Right cardiac atrium (tissue), 5 donors: ENCODE data around the gene RCAN1. TPM values are rescaled to one million over a fixed set of nuclear protein-coding genes. Genes with fewer than 3 reads are reported as not detected.
"Not testable (repeated sequence)": the region's sequence is repeated elsewhere in the genome, so short reads cannot be mapped to it uniquely, and the experiment has no call there.

Source experiments
- ATAC-seq, 2 donors: fragments of 200-7000 bp; cut with Tn5 transposase; one replicate each; pipeline versions ENCODE4 v1.8.0 to v1.9.1; 2020; ENCODE audit warnings: moderate library complexity in 2 of 2, mild to moderate bottlenecking in 1 of 2
- DNase-seq, 3 donors: peaks; one replicate each; pipeline ENCODE4 v3.0.0-alpha.2; 2020
- H3K27ac ChIP-seq: one replicate; pipeline ENCODE4 v1.5.1; 2013; ENCODE audit warnings: mild to moderate bottlenecking, low read length, control low read depth, moderate library complexity
- H3K27me3 ChIP-seq: one replicate; pipeline ENCODE4 v1.6.1; 2013; ENCODE audit not compliant: control insufficient read depth, insufficient read depth
- H3K4me1 ChIP-seq: one replicate; pipeline ENCODE4 v1.6.1; 2013; ENCODE audit warnings: low read length; ENCODE audit not compliant: control insufficient read depth, insufficient read depth
- H3K4me3 ChIP-seq: one replicate; pipeline ENCODE4 v1.5.1; 2013; ENCODE audit warnings: low read length, control low read depth
- H3K9me3 ChIP-seq: one replicate; pipeline ENCODE4 v1.6.1; 2013; ENCODE audit warnings: low read length; ENCODE audit not compliant: control insufficient read depth
- WGBS: extraction: QIAGEN DNeasy Blood & Tissue Kit; methylation state at CpG from one replicate; pipeline ENCODE4 v1.1.7; 2013; 5-methylcytosine and 5-hydroxymethylcytosine counted together
- intact Hi-C, 4 donors: fragments of 100-400 bp; cut with DNase I; formaldehyde crosslinking; loops; one replicate each; pipeline versions ENCODE4 v1.11.0 to v1.14.0; 2022 to 2023
- polyA plus RNA-seq: library from polyadenylated mRNA; stranded (reverse); fragments of 200-250 nt; gene quantifications from one replicate; pipeline ENCODE4 v1.2.3, GENCODE V29; 2013
- total RNA-seq, 4 donors: library from RNA; stranded (reverse); fragmentation: NEBNext Ultra II Directional; extraction: Animal tissue kit (Norgen Biotek cat#: 25700); gene quantifications; one replicate each; pipeline ENCODE4 v1.2.1, GENCODE V29; 2021
- donor health status: healthy with polysubstance abuse.
- donor health status: DM: no; HTN: yes; CAD: no.
- donor health status: DM: no; HTN: no; CAD: no.
- donor health status: DM: no; HTN: yes; CAD: no; lungs with severe emphysema.
- donor health status: DM: yes; HTN: yes; CAD: no.

Gene RCAN1
- total and polyA plus RNA-seq, 5 donors = 26.7 to 39.7 (median 32.4) TPM

DNA sequence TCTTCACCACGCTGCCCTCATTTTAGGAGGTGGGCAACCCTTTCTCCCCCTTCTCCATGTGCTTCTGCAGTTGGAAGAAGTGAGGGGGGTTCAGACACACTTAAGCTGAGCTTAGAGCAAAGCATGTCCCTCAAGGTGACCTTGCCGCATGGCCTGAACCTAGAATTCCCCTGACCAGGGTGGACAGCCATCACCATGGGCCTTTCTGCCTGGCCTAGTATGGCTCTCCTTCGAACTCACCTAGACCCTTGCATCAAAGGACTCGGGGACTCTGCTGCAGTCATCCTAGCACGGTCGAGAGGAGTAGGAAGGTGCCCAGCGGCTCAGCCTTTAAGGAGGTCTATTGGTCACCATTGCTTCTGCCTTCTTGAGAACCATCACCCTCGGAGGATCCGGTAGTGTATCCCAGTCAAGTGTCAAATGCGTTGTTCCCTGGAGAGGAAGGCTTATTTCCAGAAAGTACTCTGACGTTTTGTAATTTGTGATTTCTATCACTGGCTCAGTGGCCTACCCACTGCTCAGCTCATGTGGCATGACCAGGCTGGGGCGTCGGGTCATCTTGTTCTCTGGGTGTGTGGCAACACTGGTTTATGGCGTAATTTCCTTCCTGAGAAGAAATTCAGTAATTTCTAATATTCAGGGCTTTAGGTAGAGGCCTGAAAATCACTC is 103.0 kb downstream of the RCAN1 start, which contains the start of gene KCNE1:
TSS of gene KCNE1 (minus strand) at position 424 of the 669 bp plus-strand sequence. CDS start 62,576 bp downstream, outside the sequence.
- Histone ChIP-seq H3K27ac (peak within 1 kb of the TSS; percentile 46), H3K9me3 (no peaks in the 10 kb centered on the region), H3K4me1 (peaks cover 3% of the 10 kb centered on the region), H3K27me3 (no peaks in the 10 kb centered on the region), H3K4me3 (no peak within 1 kb of the TSS)
- ATAC-seq = peak; percentile 26 to 61
- peak; percentile 54 to 70 (median 67) for DNase-seq
- intact Hi-C loops = no loop called here
- 85% methylated on average over 14 of the region's 14 CpGs for WGBS

- Histone ChIP-seq H3K27me3 (no peaks in the 10 kb centered on the region), H3K4me3 (no peak overlapping the region), H3K9me3 (no peaks in the 10 kb centered on the region), H3K4me1 (peaks cover 3% of the 10 kb centered on the region), H3K27ac (no peak overlapping the region)
- ATAC-seq (peak; percentile 23 to 54), DNase-seq (no peak)
- 71% methylated on average over 5 of the region's 5 CpGs for WGBS
- intact Hi-C loops = no loop called here
Observed at GRCh38 chr21:34511181-34511580, 103.7 kb downstream of the RCAN1 start.

GRCh38 chr21:34510148-34511142 is 104.5 kb downstream of the RCAN1 start:
- intact Hi-C loops = no loop called here
- no peaks in the 10 kb centered on the region for H3K27me3 ChIP-seq
- DNase-seq (peak; percentile 77 to 92 (median 91)), ATAC-seq (peak; percentile 85 to 87)
- no peak overlapping the region for H3K27ac ChIP-seq
- H3K4me3 ChIP-seq = no peak overlapping the region
- WGBS = 73% methylated on average over 15 of the region's 15 CpGs
- peaks cover 3% of the 10 kb centered on the region for H3K4me1 ChIP-seq
- H3K9me3 ChIP-seq = no peaks in the 10 kb centered on the region

DNA sequence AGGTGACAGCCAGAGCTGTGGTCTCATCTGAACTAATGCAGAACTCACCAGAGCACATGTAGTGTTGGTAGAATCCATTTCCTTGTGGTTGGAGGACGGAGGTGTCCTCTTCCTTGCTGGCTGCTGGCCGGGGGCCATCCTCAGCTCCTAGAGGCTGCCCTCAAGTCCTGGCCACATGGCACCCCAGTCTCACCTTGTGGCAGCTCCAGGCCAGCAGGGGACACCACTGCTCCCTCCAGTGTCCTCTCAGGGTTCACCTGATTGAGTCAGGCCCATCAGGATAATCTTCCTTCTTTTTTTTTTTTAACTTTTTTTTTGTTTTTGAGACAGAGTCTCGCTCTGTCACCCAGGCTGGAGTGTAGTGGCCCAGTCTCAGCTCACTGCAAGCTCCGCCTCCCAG is 105.8 kb downstream of the RCAN1 start:
- H3K9me3 ChIP-seq = no peaks in the 10 kb centered on the region
- intact Hi-C loops = no loop called here
- 84% methylated on average over 4 of the region's 4 CpGs for WGBS
- ATAC-seq (no peak), DNase-seq (peak in 1 of 3 donors; percentile 46)
- H3K27ac ChIP-seq = no peak overlapping the region
- H3K4me3 ChIP-seq = no peak overlapping the region
- H3K27me3 ChIP-seq = no peaks in the 10 kb centered on the region
- H3K4me1 ChIP-seq = peaks cover 3% of the 10 kb centered on the region

- 87% methylated on average over 2 of the region's 2 CpGs for WGBS
- Histone ChIP-seq H3K4me3 (no peak overlapping the region), H3K27me3 (no peaks in the 10 kb centered on the region), H3K27ac (no peak overlapping the region), H3K9me3 (no peaks in the 10 kb centered on the region), H3K4me1 (no peaks in the 10 kb centered on the region)
- ATAC-seq (no peak), DNase-seq (no peak)
- intact Hi-C loops = no loop called here
Observed at GRCh38 chr21:34504595-34504994, 110.3 kb downstream of the RCAN1 start.

- Histone ChIP-seq H3K27me3 (no peaks in the 10 kb centered on the region), H3K27ac (no peak overlapping the region), H3K4me3 (no peak overlapping the region), H3K9me3 (no peaks in the 10 kb centered on the region), H3K4me1 (no peaks in the 10 kb centered on the region)
- intact Hi-C loops = no loop called here
- 77% methylated on average over 3 of the region's 3 CpGs for WGBS
- no peak for DNase-seq
- no peak for ATAC-seq
Observed at GRCh38 chr21:34502480-34503106, 112.3 kb downstream of the RCAN1 start.

GRCh38 chr21:34501716-34502115 is 113.2 kb downstream of the RCAN1 start:
- Histone ChIP-seq H3K27ac (no peak overlapping the region), H3K9me3 (no peaks in the 10 kb centered on the region), H3K4me1 (no peaks in the 10 kb centered on the region), H3K4me3 (no peak overlapping the region), H3K27me3 (no peaks in the 10 kb centered on the region)
- WGBS = 76% methylated on average over 1 of the region's 1 CpG
- ATAC-seq = no peak
- intact Hi-C loops = no loop called here
- DNase-seq = no peak

DNA sequence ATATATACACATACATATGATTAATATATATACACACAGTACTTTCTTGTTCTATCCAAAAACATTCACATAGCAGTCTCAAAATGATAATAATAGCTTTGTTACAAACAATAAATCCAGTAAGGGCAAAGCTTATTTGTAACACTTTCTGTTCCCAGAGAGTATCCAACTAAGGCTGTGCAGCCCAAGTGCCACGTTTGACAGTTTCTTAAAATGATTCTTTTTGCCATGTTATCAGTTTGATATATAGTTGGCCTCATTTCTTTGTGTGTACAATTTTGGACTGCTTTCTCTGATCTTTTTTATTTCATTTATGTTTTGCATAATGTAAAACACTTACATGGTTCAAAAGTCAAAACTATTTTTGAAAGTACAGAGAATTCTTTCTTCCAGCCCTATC is 114.7 kb downstream of the RCAN1 start:
- no peak for ATAC-seq
- WGBS = 65% methylated on average over 1 of the region's 1 CpG
- H3K27ac ChIP-seq = no peak overlapping the region
- no peaks in the 10 kb centered on the region for H3K27me3 ChIP-seq
- H3K4me3 ChIP-seq = no peak overlapping the region
- no peaks in the 10 kb centered on the region for H3K4me1 ChIP-seq
- DNase-seq = no peak
- no peaks in the 10 kb centered on the region for H3K9me3 ChIP-seq
- intact Hi-C loops = no loop called here

GRCh38 chr21:34499116-34499515 is 115.8 kb downstream of the RCAN1 start:
- no peak overlapping the region for H3K27ac ChIP-seq
- no peak for DNase-seq
- intact Hi-C loops = no loop called here
- no peak for ATAC-seq
- H3K4me3 ChIP-seq = no peak overlapping the region
- no peaks in the 10 kb centered on the region for H3K4me1 ChIP-seq
- H3K9me3 ChIP-seq = no peaks in the 10 kb centered on the region
- no peaks in the 10 kb centered on the region for H3K27me3 ChIP-seq
- 74% methylated on average over 4 of the region's 4 CpGs for WGBS

- WGBS = 30% methylated on average over 3 of the region's 3 CpGs
- no peak for ATAC-seq
Observed at GRCh38 chr21:34498623-34499022, 116.3 kb downstream of the RCAN1 start.

GRCh38 chr21:34483854-34484253 is 131.1 kb downstream of the RCAN1 start:
- intact Hi-C loops, H3K27me3 ChIP-seq, H3K4me3 ChIP-seq, H3K9me3 ChIP-seq, ATAC-seq, DNase-seq, H3K4me1 ChIP-seq, H3K27ac ChIP-seq: not testable (repeated sequence)
- WGBS = no CpG with 5 or more reads among the region's 5 CpGs

More at GRCh38 chr21:34498623-34499022, 116.3 kb downstream of the RCAN1 start:
- Histone ChIP-seq H3K27ac (no peak overlapping the region), H3K9me3 (no peaks in the 10 kb centered on the region), H3K27me3 (no peaks in the 10 kb centered on the region), H3K4me3 (no peak overlapping the region), H3K4me1 (no peaks in the 10 kb centered on the region)
- intact Hi-C loops = no loop called here
- DNase-seq = peak in 2 of 3 donors; percentile 28 to 53
